Endothelial cell of umbilical vein (primary cell): ENCODE data around the gene SENP6.

Source experiments
- EZH2 ChIP-seq: IDR thresholded peaks from 2 replicates; pipeline ENCODE4 v1.6.1; 2012; ENCODE audit warnings: borderline replicate concordance, low read depth, mild to moderate bottlenecking, moderate library complexity, low read length, inconsistent platforms; ENCODE audit not compliant: severe bottlenecking
- FOS ChIP-seq: IDR thresholded peaks from 2 replicates; pipeline ENCODE4 v1.6.1; 2011; ENCODE audit warnings: mild to moderate bottlenecking, low read length, moderate library complexity, borderline replicate concordance; ENCODE audit not compliant: insufficient read depth
- GATA2 ChIP-seq: IDR thresholded peaks from 2 replicates; pipeline ENCODE4 v1.7.0; 2011; ENCODE audit warnings: low read depth, mild to moderate bottlenecking, moderate library complexity, mixed read lengths, low read length; ENCODE audit not compliant: insufficient read length, insufficient read depth
- JUN ChIP-seq: IDR thresholded peaks from 2 replicates; pipeline ENCODE4 v1.6.1; 2011; ENCODE audit warnings: borderline replicate concordance, low read depth; ENCODE audit not compliant: insufficient read length, insufficient read depth
- MAX ChIP-seq: IDR thresholded peaks from 2 replicates; pipeline ENCODE4 v1.6.1; 2011; ENCODE audit not compliant: insufficient read depth, insufficient read length
- MYC ChIP-seq: IDR thresholded peaks from one replicate; pipeline ENCODE4 v1.6.1; 2011; ENCODE audit warnings: mild to moderate bottlenecking, low read depth, low read length
- POLR2A ChIP-seq: IDR thresholded peaks from 2 replicates; pipeline ENCODE4 v1.6.1; 2012; ENCODE audit warnings: low read depth, mild to moderate bottlenecking, control low read depth, low read length
- POLR2AphosphoS5 ChIP-seq: IDR thresholded peaks from 2 replicates; pipeline ENCODE4 v1.6.1; 2012; ENCODE audit warnings: low read depth, mild to moderate bottlenecking, control low read depth, low read length, moderate library complexity; ENCODE audit not compliant: insufficient read depth
- TF ChIP-seq, protein P1 (sequence below), 2 donors: IDR thresholded peaks; 1 replicate in 1 of 2; 2 replicates in 1 of 2; pipeline ENCODE4 v1.5.1; 2011; ENCODE audit warnings: low read length in 2 of 2, mild to moderate bottlenecking in 2 of 2, moderate library complexity in 2 of 2, control low read depth in 1 of 2, inconsistent platforms in 1 of 2, low read depth in 1 of 2; ENCODE audit not compliant: insufficient read depth in 1 of 2; ENCODE audit errors: extremely low read depth in 1 of 2

- TF ChIP-seq, protein P1, sequence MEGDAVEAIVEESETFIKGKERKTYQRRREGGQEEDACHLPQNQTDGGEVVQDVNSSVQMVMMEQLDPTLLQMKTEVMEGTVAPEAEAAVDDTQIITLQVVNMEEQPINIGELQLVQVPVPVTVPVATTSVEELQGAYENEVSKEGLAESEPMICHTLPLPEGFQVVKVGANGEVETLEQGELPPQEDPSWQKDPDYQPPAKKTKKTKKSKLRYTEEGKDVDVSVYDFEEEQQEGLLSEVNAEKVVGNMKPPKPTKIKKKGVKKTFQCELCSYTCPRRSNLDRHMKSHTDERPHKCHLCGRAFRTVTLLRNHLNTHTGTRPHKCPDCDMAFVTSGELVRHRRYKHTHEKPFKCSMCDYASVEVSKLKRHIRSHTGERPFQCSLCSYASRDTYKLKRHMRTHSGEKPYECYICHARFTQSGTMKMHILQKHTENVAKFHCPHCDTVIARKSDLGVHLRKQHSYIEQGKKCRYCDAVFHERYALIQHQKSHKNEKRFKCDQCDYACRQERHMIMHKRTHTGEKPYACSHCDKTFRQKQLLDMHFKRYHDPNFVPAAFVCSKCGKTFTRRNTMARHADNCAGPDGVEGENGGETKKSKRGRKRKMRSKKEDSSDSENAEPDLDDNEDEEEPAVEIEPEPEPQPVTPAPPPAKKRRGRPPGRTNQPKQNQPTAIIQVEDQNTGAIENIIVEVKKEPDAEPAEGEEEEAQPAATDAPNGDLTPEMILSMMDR (IDR thresholded peaks at IDR 0.05; ENCODE audit: extremely low read depth in 1 of 2, insufficient read depth in 1 of 2, low read depth in 1 of 2, low read length in 2 of 2): no peak
- no peak for TF ChIP-seq FOS
- TF ChIP-seq EZH2: no peak
- TF ChIP-seq POLR2A: peak; percentile 88
- TF ChIP-seq POLR2AphosphoS5: peak; percentile 94
- TF ChIP-seq GATA2: no peak
- no peak for TF ChIP-seq MAX
- no peak for TF ChIP-seq JUN
- no peak for TF ChIP-seq MYC
Measured at GRCh38 chr6:75601304-75602245, at the start of gene SENP6.
